Mesodermal cell (in vitro differentiated cells): ENCODE measurements around the gene DKKL1.
"Not testable (repeated sequence)": the region's sequence is repeated elsewhere in the genome, so short reads cannot be mapped to it uniquely, and the experiment has no call there.

Experiments
- H3K27ac ChIP-seq: 2 replicates; pipeline ENCODE4 v1.7.0; 2013; ENCODE audit warnings: mild to moderate bottlenecking, low read depth, low read length, moderate library complexity; ENCODE audit not compliant: severe bottlenecking
- H3K36me3 ChIP-seq: 2 replicates; pipeline ENCODE4 v1.7.1; 2013; ENCODE audit warnings: mild to moderate bottlenecking, low read length, moderate library complexity; ENCODE audit not compliant: control insufficient read depth, insufficient read depth
- H3K4me1 ChIP-seq: one replicate; pipeline ENCODE4 v1.7.1; 2013; ENCODE audit warnings: mild to moderate bottlenecking, low read length; ENCODE audit not compliant: insufficient read depth, control insufficient read depth, poor library complexity, severe bottlenecking
- H3K4me3 ChIP-seq: 2 replicates; pipeline ENCODE4 v1.7.0; 2013; ENCODE audit warnings: low read length, control low read depth, mild to moderate bottlenecking; ENCODE audit not compliant: insufficient read depth, poor library complexity, severe bottlenecking; ENCODE audit errors: extremely low read depth
- H3K9me3 ChIP-seq: 2 replicates; pipeline ENCODE4 v1.7.1; 2013; ENCODE audit warnings: mild to moderate bottlenecking, low read length, moderate library complexity; ENCODE audit not compliant: control insufficient read depth
- whole genome bisulfite sequencing, 2 experiments: methylation state at CpG; one replicate each; pipeline ENCODE4 v1.1.5; 2013; ENCODE audit warnings: missing lambda C conversion rate in 2 of 2; ENCODE audit not compliant: insufficient coverage in 2 of 2; 5-methylcytosine and 5-hydroxymethylcytosine counted together

DKKL1 gene

DNA sequence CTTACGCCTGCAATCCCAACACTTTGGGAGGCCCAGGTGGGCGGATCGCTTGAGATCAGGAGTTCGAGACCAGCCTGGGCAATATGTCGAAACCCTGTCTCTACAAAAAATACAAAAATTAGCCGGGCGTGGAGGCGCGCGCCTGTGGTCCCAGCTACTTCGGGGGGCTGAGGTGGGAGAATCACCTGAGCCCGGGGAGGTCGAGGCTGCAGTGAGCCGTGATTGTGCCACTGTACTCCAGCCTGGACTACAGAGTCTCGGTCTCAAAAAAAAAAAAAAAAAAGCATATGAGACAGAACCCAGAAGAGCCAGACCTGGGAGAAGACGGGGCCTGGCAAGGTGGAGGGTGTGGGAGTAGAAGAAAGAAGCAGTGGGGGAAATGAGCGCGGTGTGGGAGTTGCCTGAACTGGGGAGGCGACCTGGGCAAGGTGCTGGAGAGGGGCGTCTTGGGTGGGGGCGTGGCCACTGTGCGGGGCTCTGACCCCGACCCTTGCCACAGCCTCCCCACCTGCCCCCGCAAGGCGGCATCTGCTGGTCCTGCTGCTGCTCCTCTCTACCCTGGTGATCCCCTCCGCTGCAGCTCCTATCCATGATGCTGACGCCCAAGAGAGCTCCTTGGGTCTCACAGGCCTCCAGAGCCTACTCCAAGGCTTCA is 533 bp downstream of the DKKL1 start:
- peaks cover 10% of the 10 kb centered on the region for H3K4me1 ChIP-seq
- WGBS, 2 experiments: 86 to 90% methylated on average over 17 to 27 of the region's 27 CpGs
- H3K27ac ChIP-seq: peak overlapping the region; percentile 30
- H3K36me3 ChIP-seq: peaks cover 14% of the 10 kb centered on the region
- peaks cover 6% of the 10 kb centered on the region for H3K9me3 ChIP-seq
- peak overlapping the region; percentile 23 for H3K4me3 ChIP-seq

DNA sequence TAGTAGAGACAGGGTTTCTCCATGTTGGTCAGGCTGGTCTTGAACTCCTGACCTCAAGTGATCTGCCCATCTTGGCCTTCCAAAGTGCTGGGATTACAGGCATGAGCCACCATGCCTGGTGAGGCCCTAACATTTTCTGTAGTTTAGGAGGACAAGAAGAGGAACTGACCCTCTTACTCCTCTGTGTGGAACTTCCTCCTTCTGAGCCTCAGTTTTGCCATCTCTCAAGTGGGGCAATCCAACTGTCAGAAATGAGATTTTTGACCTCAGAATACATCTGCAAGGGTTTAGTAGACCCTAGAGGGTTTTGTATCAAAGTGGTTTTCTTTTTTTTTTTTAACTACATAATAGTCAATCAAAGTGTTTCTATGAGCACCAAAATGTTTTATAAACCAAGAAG is 2.4 kb downstream of the DKKL1 start:
- Histone ChIP-seq H3K27ac (no peak overlapping the region), H3K36me3 (no peaks in the 10 kb centered on the region), H3K4me3 (no peak overlapping the region), H3K4me1 (no peaks in the 10 kb centered on the region), H3K9me3 (peaks cover 25% of the 10 kb centered on the region)

DNA sequence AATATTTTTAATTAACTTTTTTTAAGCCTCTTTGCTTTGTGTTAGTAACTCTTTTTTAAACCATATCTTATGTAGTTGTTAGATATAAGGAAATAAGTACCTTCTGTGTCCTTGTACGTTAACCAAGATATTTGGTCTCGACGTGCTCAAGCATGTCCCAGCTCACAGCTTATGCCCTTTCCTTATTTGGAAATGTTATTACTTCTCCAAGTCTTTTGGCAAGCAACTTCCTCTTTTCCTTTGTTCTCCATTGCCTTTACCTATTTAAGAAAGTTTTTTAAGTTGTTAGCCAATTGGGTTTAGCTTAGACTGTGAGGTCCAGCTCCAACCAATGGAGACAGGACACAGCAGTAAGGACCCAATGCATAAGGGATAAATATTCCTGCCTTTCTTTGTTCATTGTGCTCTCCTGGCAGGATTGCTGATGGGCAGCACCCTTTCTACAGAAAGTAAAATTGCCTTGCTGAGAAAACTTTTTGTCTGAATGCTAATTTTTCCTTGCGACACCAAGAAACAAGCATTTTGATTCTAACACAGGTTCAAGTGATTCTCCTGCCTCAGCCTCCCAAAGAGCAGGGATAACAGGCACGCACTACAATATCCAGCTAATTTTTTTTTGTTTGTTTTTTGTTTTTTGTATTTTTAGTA is 5.2 kb downstream of the DKKL1 start:
- H3K27ac ChIP-seq: no peak overlapping the region
- H3K4me3 ChIP-seq: no peak overlapping the region
- H3K36me3 ChIP-seq: no peaks in the 10 kb centered on the region
- 91 to 95% methylated on average over 1 to 2 of the region's 5 CpGs for WGBS, 2 experiments
- H3K9me3 ChIP-seq: peaks cover 25% of the 10 kb centered on the region
- no peaks in the 10 kb centered on the region for H3K4me1 ChIP-seq

DNA sequence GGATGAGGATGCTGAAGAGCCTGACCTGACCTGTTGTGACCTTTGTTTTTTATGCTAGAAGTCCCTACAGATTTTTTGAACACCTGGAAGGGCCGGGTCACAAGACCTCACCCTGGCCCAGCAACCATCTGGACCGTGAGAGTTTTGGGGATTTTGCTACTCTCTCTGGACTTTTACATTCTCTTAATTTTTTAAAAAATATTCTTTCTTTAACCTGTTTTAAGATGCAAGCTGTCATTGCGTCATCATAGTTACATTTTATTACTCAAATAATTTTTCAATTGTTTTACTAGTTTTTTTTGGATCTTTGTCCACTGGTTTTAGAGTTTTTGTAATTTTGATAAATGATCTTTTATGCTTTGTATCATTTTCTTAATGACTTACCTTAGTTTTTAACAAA is 7.5 kb downstream of the DKKL1 start:
- Histone ChIP-seq H3K9me3 (peaks cover 25% of the 10 kb centered on the region), H3K4me3 (no peak overlapping the region), H3K36me3 (no peaks in the 10 kb centered on the region), H3K4me1 (no peaks in the 10 kb centered on the region), H3K27ac (no peak overlapping the region)
- 83% methylated on average over 1 of the region's 3 CpGs; no CpG with 5 or more reads in 1 of the 2 experiments for WGBS, 2 experiments

DNA sequence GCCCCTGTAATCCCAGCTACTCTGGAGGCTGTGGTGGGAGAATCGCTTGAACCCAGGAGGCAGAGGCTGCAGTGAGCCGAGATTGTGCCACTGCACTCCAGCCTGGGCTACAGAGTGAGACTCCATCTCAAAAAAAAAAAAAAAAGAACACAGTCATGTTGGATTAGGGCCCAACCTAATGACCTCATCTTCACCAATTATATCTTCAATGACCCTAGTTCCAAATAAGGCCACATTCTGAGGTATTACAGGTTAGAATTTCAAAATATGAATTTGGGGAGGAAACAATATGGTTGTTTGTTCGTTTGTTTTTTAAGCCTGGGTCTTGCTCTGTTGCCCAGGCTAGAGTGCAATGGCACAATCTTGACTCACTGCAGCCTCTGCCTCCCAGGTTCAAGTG is 9.5 kb downstream of the DKKL1 start:
- not testable (repeated sequence) for H3K4me3 ChIP-seq, H3K36me3 ChIP-seq, H3K27ac ChIP-seq, H3K4me1 ChIP-seq
- H3K9me3 ChIP-seq: peaks cover 25% of the 10 kb centered on the region
- 85 to 100% methylated on average over 1 to 2 of the region's 3 CpGs for WGBS, 2 experiments

DNA sequence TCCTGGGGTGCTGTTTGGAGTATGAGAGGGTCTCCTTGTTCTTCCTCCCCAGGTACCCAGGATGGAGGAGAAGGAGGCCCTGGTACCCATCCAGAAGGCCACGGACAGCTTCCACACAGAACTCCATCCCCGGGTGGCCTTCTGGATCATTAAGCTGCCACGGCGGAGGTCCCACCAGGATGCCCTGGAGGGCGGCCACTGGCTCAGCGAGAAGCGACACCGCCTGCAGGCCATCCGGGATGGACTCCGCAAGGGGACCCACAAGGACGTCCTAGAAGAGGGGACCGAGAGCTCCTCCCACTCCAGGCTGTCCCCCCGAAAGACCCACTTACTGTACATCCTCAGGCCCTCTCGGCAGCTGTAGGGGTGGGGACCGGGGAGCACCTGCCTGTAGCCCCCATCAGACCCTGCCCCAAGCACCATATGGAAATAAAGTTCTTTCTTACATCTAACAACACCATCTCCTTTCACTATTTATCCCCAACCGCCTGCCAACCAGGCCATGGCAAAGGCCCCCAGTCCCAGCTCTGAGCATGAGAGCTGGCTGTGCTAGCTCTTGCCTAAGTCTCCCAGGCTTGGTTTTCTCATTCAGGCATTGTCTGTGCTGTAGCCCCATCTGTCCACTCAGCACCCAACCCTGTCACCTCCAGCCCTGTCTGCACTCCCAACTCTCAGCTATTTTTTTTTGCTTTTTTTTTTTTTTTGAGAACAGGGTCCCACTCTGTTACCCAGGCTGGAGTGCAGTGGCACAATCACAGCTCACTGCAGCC is 11.2 kb downstream of the DKKL1 start:
- Histone ChIP-seq H3K4me3 (no peak overlapping the region), H3K36me3 (no peaks in the 10 kb centered on the region)
- WGBS, 2 experiments: 92 to 95% methylated on average over 16 of the region's 16 CpGs

DNA sequence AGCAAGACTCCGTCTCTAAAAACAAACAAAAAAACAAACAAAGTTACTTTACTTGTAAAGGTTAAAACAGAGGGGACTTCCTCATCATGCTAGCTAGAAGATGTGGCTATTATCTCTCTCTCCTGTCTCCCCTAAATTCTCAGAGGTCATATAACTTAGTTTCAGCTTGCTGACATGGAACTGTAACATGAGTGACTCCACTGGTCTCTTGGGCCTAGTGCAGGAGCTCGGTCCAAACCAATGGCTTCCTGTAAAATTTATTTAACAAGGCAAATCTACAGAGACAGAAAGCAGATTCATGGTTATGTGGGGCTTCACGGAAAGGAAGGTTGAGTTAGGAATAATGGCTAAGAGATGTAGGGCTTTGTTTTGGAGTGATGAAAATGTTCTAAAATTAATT is 14.8 kb downstream of the DKKL1 start:
- Histone ChIP-seq H3K27ac (no peak overlapping the region), H3K4me3 (no peak overlapping the region), H3K36me3 (no peaks in the 10 kb centered on the region), H3K9me3 (peaks cover 8% of the 10 kb centered on the region), H3K4me1 (no peaks in the 10 kb centered on the region)
- WGBS, 2 experiments: 80 to 100% methylated on average over 1 to 2 of the region's 3 CpGs

More for the DNA sequence above, 11.2 kb downstream of the DKKL1 start:
- H3K4me1 ChIP-seq: no peaks in the 10 kb centered on the region
- no peak overlapping the region for H3K27ac ChIP-seq
- H3K9me3 ChIP-seq: peaks cover 13% of the 10 kb centered on the region

DNA sequence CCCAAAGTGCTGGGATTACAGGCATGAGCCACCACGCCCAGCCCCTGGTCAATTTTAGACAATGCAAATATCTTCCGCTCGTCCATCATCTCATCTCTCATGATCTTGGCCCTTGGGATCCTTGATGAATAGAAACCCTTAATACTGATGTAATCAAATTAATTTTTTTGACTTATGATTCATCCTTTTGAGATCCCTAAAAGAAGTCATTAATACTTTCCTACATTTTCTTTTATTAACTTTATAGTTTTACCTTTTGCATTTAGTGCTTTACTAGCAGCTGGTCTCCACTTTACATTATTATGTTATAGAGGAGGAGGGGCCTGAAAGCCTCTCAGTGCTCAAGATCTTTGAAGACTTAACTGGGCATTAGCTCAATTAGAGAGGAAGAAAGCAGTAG is 16.7 kb downstream of the DKKL1 start:
- peaks cover 8% of the 10 kb centered on the region for H3K9me3 ChIP-seq
- 89 to 100% methylated on average over 1 of the region's 3 CpGs for WGBS, 2 experiments
- no peak overlapping the region for H3K4me3 ChIP-seq
- H3K36me3 ChIP-seq: no peaks in the 10 kb centered on the region
- no peaks in the 10 kb centered on the region for H3K4me1 ChIP-seq
- H3K27ac ChIP-seq: no peak overlapping the region

DNA sequence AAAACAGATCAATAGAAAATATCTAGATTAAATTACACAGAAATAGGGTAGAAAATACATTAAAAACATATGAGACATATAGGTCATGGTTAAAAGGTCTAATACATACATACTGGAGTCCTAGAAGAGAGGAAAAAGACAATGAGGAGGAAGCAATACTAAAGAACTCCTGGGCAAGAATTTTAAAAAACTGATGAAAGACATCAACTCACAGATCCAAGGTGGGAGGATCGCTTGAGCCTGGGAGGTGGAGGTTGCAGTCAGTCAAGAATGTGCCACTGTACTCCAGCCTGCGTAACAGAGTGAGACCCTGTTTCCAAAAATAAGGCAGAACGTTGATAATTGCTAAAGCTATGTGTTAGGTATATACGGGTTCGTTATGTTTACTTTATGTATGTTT is 19.0 kb downstream of the DKKL1 start:
- peaks cover 8% of the 10 kb centered on the region for H3K9me3 ChIP-seq
- no peaks in the 10 kb centered on the region for H3K4me1 ChIP-seq
- no peak overlapping the region for H3K27ac ChIP-seq
- WGBS, 2 experiments: 91 to 100% methylated on average over 2 to 3 of the region's 5 CpGs
- H3K4me3 ChIP-seq: no peak overlapping the region
- no peaks in the 10 kb centered on the region for H3K36me3 ChIP-seq

DNA sequence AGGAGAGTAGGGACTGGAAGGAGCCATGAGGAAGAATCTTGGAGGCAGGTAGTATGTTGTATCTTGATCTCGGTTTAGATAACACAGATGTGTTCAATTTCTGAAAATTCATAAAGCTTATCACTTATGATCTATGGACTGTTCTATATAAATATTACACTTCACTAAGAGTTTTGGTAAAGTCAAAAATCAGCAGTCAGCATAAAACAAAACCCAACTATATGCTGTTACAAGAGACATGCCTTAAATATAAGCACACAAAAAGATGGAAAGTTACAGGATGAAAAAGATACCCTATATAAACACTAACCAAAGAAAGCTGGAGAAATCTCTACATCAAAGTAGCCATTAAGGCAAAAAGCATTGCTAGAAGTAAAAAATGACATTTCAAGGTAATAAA is 19.9 kb downstream of the DKKL1 start:
- peaks cover 8% of the 10 kb centered on the region for H3K9me3 ChIP-seq
- H3K27ac ChIP-seq: no peak overlapping the region
- WGBS, 2 experiments: no CpG with 5 or more reads among the region's 1 CpG
- H3K4me3 ChIP-seq: no peak overlapping the region
- H3K4me1 ChIP-seq: no peaks in the 10 kb centered on the region
- no peaks in the 10 kb centered on the region for H3K36me3 ChIP-seq

DNA sequence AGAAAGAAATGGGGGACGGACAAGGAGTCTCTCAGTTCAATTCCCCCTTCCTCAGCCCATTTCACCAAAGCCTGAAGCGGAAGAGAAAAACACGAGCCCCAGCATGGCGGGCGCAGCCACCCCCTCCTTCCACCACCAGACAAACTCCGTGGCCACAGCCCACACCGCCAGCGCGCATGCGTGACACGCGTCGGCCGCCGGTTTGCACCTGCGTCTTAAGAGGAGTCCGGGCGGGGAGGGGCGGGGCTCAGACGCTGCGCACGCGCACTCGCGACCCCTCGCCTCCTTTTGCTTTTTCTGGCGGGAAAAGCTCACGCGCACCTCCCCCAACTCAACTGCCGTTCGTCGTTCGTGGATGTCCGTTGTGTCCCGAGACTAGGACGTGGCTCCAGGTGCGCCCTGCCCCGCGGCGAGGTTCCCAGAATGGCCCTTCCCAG is 24.3 kb downstream of the DKKL1 start, which contains the start of gene KASH5:
Gene KASH5 (plus strand): TSS at position 314 of the 437 bp plus-strand sequence. CDS start 2,635 bp downstream, outside the sequence.
- Histone ChIP-seq H3K36me3 (no peaks in the 10 kb centered on the region), H3K4me3 (no peak within 1 kb of the TSS), H3K4me1 (no peaks in the 10 kb centered on the region), H3K9me3 (no peaks in the 10 kb centered on the region), H3K27ac (no peak within 1 kb of the TSS)
- 94 to 97% methylated on average over 21 to 24 of the region's 40 CpGs for WGBS, 2 experiments
